GM18858 (cell line): ENCODE results near the gene KRT85.
"Not testable (repeated sequence)": the region's sequence is repeated elsewhere in the genome, so short reads cannot be mapped to it uniquely, and the experiment has no call there.

Source experiments
- ATAC-seq: cut with Tn5 transposase; IDR thresholded peaks from one replicate; pipeline ENCODE4 v1.9.1; 2021; ENCODE audit not compliant: unreplicated experiment

Gene KRT85

GRCh38 chr12:52327830-52328500, 39.3 kb downstream of the KRT85 start:
- no peak for ATAC-seq

- ATAC-seq, result peak; percentile 92
Observed at GRCh38 chr12:52327052-52327829, 40.0 kb downstream of the KRT85 start.

DNA sequence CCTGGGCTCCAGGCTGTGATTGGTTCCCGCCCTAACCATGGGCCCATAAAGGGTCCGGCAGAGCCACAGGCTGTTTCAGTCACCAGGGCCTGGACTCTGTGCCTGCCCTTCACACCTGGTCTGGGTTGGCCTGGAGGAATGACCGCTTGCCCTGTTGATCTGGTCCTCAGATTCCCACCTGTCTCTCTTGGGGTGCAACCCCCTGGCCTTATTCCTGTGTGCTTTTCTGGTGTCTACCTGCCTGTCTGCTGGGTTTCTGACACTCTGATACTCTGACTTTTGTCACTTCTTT, 43.2 kb downstream of the KRT85 start:
- no peak for ATAC-seq

GRCh38 chr12:52323416-52324152, 43.7 kb downstream of the KRT85 start:
- no peak for ATAC-seq

- no peak for ATAC-seq
Observed at GRCh38 chr12:52323001-52323400, 44.3 kb downstream of the KRT85 start.

DNA sequence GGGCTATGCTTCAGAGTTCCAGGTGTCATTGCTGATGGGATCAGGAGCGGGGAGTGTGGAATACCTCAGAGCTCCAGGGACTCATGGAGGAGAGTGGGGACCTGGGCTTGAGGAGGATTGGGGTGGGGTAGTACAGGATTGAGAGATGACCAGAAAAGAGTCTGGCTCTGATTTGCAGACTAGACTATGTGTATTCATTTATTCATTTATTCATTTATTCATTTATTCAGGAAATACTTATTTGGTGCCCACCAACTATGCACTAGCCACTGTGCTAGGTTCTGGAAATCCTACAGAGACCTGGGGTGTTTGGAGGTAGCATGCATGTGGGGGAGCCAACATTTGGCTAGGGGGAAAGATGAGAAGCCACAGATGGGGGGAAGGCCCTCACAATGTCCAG, 45.2 kb downstream of the KRT85 start:
- ATAC-seq, result no peak

GRCh38 chr12:52321418-52321817, 45.9 kb downstream of the KRT85 start:
- ATAC-seq, result no peak

GRCh38 chr12:52320784-52321400, 46.4 kb downstream of the KRT85 start, which contains the start of gene KRT83:
Gene KRT83, minus strand, starts transcription at chr12:52321398. Its CDS starts 63 bp downstream, at chr12:52321335.
- no peak for ATAC-seq

DNA sequence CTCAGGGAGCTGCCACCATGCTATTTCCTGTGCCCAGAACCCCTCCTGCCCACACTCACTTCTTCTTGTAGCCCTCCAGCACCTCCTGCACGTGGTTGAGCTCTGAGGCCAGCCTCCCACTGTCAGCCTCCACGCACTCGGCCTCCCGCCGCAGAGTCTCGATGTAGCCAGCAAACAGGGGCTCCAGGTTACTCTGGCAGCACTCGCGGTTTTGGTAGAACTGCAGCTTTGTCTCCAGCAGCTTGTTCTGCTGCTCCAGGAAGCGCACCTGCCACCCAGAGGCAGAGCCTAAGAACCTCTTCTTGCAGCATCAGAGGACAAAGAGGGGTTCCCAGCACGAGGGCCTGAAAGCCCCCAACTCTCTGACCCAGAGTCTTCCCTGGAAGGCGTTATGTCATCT, 48.2 kb downstream of the KRT85 start:
- ATAC-seq, result no peak

GRCh38 chr12:52318241-52318990, 48.9 kb downstream of the KRT85 start:
- ATAC-seq, result no peak

GRCh38 chr12:52317468-52318052, 49.7 kb downstream of the KRT85 start:
- ATAC-seq, result no peak

GRCh38 chr12:52316701-52317100, 50.6 kb downstream of the KRT85 start:
- no peak for ATAC-seq

DNA sequence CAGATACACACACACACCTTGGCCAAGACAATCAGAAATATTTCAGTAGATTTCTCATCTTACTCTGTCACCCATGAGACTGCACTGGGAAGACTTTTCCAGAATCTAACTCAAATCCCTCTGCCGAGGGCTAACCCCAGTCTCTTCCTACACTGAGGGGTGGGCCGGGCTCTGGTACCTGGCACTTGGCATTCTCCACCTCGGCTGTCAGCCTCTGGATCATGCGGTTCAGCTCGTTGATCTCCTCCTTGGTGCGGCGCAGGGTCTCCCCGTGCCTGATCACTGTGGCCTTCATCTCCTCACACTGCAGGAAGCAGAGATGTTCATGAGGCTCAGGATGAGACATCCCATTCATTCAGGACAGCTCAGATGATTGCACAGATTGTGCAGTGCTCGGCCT, 51.0 kb downstream of the KRT85 start:
- no peak for ATAC-seq

- ATAC-seq, result not testable (repeated sequence)
Observed at GRCh38 chr12:52315721-52316120, 51.6 kb downstream of the KRT85 start.

DNA sequence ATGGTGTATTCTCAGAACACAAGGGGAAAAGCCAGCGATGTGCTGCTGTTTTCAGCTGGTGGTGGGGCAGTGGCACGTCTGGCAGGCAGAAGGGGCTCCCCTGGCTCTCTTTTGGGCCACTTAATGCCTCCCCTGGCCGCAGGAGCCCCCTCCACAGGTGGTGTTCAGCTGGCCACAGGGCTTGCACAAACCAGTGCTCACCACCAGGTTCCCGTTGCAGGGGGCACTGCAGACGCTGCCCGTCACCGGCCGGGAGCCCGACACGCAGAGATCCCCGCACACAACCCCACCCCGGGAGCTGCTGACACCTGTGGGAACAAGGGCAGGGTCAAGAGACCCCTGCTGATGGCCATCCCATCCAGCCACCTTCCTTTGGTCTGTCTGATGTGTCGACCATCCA, 52.8 kb downstream of the KRT85 start:
- no peak for ATAC-seq

GRCh38 chr12:52313926-52314325, 53.4 kb downstream of the KRT85 start:
- ATAC-seq, result no peak

DNA sequence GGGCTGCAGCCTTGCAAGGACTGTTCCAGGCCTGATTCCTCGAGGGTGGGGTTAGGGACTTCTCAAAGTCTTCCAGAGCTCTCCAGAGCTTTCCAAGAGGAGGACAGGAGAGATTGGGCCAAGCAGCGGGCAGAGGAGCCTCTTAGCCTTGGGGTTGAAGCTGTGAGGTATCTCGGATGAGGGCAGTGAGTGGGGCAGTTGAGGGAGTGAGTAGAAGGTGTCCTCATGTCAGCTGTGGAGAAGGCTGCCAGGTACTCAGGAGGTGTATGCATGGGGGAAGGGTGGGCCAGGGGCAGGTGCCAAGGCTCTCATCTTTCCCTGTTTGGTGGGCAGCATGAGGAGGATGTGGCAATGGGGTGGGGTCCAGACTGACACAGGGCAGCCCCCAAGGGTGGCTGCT, 53.8 kb downstream of the KRT85 start:
- no peak for ATAC-seq

DNA sequence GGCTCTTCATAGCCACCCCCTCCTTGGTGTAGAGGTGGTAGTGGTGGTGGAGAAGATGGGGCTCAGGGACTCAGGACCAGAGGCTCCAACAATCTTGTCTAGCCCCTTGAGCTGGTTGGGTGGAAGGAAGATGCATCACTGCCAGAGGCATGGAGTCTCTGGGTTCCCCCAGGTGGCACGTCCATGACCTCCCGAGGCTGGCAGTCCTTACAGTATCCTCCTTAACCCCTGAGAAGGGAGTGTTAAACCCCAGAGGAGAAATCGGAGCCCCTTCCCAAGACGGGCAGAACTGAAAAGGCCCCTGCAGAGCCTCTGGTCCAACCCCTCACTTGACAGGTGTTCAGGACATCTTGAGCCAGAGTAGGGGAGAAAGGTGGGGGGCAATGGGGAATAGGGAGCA, 55.2 kb downstream of the KRT85 start:
- no peak for ATAC-seq

GRCh38 chr12:52311285-52311648, 56.0 kb downstream of the KRT85 start:
- no peak for ATAC-seq

GRCh38 chr12:52310622-52311284, 56.5 kb downstream of the KRT85 start:
- no peak for ATAC-seq
